Measurements from ENCODE around the gene CRYAA. TPM values are rescaled to one million over a fixed set of nuclear protein-coding genes. Genes with fewer than 3 reads are reported as not detected.

CRYAA gene
- total RNA-seq, 1 experiment from 2014 or later, result not detected

DNA sequence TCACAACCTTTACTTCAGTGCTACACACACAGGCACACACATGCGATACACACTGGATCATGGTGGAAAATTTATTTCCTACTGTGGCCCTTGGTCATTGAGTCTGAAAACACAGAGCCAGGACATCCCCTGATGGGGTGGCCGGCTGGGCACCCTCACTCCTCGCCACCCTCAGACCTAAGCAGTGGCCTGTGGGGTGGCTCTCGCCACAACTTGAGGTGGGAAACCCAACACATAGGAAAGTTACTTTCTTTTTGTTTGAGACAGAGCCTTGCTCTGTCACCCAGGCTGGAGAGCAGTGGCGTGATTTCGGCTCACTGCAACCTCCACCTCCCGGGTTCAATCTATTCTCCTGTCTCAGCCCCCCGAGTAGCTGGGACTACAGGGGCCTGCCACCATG is 19.4 kb downstream of the CRYAA start:
- no peak for DNase-seq (ENCODE audit: low read depth, low spot score)

More for the DNA sequence above, 19.4 kb downstream of the CRYAA start:
- ChIA-PET POLR2A (no interaction called here), RAD21 (ENCODE audit: low non-redundant PET in 1 of 2, low total read pairs in 2 of 2, uncharacterized antibody in 2 of 2, unreplicated experiment in 2 of 2) (no interaction called here), CTCF (no interaction called here)
- no peaks in the 10 kb centered on the region for H3K9me2 ChIP-seq (ENCODE audit: insufficient read depth)
- H3K4me1 ChIP-seq (ENCODE audit: control insufficient read depth in 1 of 2, insufficient read depth in 2 of 2, low read length in 2 of 2), result no peaks in the 10 kb centered on the region
- BruUV-seq (replicated peaks), result no TSS peak
- no peak overlapping the region for H3K27ac ChIP-seq (ENCODE audit: low read depth, low read length)
- H3K9me3 ChIP-seq (ENCODE audit: control insufficient read depth in 1 of 2, insufficient read depth in 1 of 2, low read depth in 1 of 2, low read length in 2 of 2), result no peaks in the 10 kb centered on the region
- H3K79me2 ChIP-seq (ENCODE audit: insufficient read depth, low read length), result no peaks in the 10 kb centered on the region
- no peak for TF ChIP-seq JUND (IDR thresholded peaks at IDR 0.05)
- TF ChIP-seq ZNF274 (IDR thresholded peaks at IDR 0.05; ENCODE audit: low read depth, low read length), result no peak
- no peak for TF ChIP-seq CBX3 (IDR thresholded peaks at IDR 0.05; ENCODE audit: low read depth)
- TF ChIP-seq, protein P1, sequence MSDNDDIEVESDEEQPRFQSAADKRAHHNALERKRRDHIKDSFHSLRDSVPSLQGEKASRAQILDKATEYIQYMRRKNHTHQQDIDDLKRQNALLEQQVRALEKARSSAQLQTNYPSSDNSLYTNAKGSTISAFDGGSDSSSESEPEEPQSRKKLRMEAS (IDR thresholded peaks at IDR 0.05), result no peak
- TF ChIP-seq SRF (IDR thresholded peaks at IDR 0.05; ENCODE audit: low read depth), result no peak
- TF ChIP-seq TCF7L2 (IDR thresholded peaks at IDR 0.05; ENCODE audit: borderline replicate concordance, extremely low read depth, insufficient read depth, insufficient read length), result no peak
- TF ChIP-seq, protein P2, sequence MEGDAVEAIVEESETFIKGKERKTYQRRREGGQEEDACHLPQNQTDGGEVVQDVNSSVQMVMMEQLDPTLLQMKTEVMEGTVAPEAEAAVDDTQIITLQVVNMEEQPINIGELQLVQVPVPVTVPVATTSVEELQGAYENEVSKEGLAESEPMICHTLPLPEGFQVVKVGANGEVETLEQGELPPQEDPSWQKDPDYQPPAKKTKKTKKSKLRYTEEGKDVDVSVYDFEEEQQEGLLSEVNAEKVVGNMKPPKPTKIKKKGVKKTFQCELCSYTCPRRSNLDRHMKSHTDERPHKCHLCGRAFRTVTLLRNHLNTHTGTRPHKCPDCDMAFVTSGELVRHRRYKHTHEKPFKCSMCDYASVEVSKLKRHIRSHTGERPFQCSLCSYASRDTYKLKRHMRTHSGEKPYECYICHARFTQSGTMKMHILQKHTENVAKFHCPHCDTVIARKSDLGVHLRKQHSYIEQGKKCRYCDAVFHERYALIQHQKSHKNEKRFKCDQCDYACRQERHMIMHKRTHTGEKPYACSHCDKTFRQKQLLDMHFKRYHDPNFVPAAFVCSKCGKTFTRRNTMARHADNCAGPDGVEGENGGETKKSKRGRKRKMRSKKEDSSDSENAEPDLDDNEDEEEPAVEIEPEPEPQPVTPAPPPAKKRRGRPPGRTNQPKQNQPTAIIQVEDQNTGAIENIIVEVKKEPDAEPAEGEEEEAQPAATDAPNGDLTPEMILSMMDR (IDR thresholded peaks at IDR 0.05 in 2 of 3, conservative IDR thresholded peaks at IDR 0.05 in 1 of 3; ENCODE audit: borderline replicate concordance in 1 of 3, insufficient read depth in 1 of 3, low read depth in 2 of 3, low read length in 2 of 3), result no peak
- TF ChIP-seq, protein P3, sequence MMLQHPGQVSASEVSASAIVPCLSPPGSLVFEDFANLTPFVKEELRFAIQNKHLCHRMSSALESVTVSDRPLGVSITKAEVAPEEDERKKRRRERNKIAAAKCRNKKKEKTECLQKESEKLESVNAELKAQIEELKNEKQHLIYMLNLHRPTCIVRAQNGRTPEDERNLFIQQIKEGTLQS (IDR thresholded peaks at IDR 0.05), result no peak
- no peak for TF ChIP-seq ZFX (IDR thresholded peaks at IDR 0.05)
- TF ChIP-seq YY1 (IDR thresholded peaks at IDR 0.05; ENCODE audit: extremely low read depth, insufficient replicate concordance, low read depth, low read length), result no peak
- no peak for TF ChIP-seq EZH2 (IDR thresholded peaks at IDR 0.05)
- no peak for TF ChIP-seq CEBPB (IDR thresholded peaks at IDR 0.05; ENCODE audit: low read depth)
- no peak for TF ChIP-seq POLR2A (IDR thresholded peaks at IDR 0.05; ENCODE audit: borderline replicate concordance, extremely low read depth, insufficient read depth, insufficient read length)
- TF ChIP-seq EZH2phosphoT487 (IDR thresholded peaks at IDR 0.05; ENCODE audit: borderline replicate concordance), result no peak
- TF ChIP-seq FOSL1 (IDR thresholded peaks at IDR 0.05; ENCODE audit: low read depth), result no peak
- TF ChIP-seq, protein P4, sequence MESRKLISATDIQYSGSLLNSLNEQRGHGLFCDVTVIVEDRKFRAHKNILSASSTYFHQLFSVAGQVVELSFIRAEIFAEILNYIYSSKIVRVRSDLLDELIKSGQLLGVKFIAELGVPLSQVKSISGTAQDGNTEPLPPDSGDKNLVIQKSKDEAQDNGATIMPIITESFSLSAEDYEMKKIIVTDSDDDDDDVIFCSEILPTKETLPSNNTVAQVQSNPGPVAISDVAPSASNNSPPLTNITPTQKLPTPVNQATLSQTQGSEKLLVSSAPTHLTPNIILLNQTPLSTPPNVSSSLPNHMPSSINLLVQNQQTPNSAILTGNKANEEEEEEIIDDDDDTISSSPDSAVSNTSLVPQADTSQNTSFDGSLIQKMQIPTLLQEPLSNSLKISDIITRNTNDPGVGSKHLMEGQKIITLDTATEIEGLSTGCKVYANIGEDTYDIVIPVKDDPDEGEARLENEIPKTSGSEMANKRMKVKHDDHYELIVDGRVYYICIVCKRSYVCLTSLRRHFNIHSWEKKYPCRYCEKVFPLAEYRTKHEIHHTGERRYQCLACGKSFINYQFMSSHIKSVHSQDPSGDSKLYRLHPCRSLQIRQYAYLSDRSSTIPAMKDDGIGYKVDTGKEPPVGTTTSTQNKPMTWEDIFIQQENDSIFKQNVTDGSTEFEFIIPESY (IDR thresholded peaks at IDR 0.05; ENCODE audit: extremely low read depth, insufficient replicate concordance, low read length), result no peak
- TF ChIP-seq ELF1 (IDR thresholded peaks at IDR 0.05; ENCODE audit: borderline replicate concordance, low read depth), result no peak
- TF ChIP-seq SIN3A (IDR thresholded peaks at IDR 0.05; ENCODE audit: low read depth), result no peak
- no peak for TF ChIP-seq SP1 (IDR thresholded peaks at IDR 0.05; ENCODE audit: low read depth)
- H3K9ac ChIP-seq (ENCODE audit: low read length), result no peak overlapping the region
- intact Hi-C loops (cut with micrococcal nuclease), result no loop called here
- H3K4me3 ChIP-seq (replicated peaks in 1 of 2; ENCODE audit: low read depth in 1 of 2, low read length in 2 of 2), result no peak overlapping the region
- no peaks in the 10 kb centered on the region for H4K20me1 ChIP-seq (ENCODE audit: insufficient read depth)
- no peaks in the 10 kb centered on the region for H3K36me3 ChIP-seq (ENCODE audit: control insufficient read depth in 1 of 2, insufficient read depth in 2 of 2, low read length in 2 of 2)
- no peak overlapping the region for H3K4me2 ChIP-seq (ENCODE audit: low read length)
- H3K27me3 ChIP-seq (ENCODE audit: insufficient read depth, low read length), result peaks cover 10% of the 10 kb centered on the region
- no peak overlapping the region for H2AFZ ChIP-seq (ENCODE audit: low read depth, low read length, poor library complexity, severe bottlenecking)
- ATAC-seq, result no peak
